Measurements from ENCODE around the gene OXNAD1. TPM values are rescaled to one million over a fixed set of nuclear protein-coding genes. Genes with fewer than 3 reads are reported as not detected.

Gene OXNAD1
- total RNA-seq, 2 experiments from 2014 or later, result 64.0 to 70.4 TPM

GRCh38 chr3:16288664-16289063 is 23.7 kb downstream of the OXNAD1 start:
- H3K27ac Mint-ChIP-seq, result peak overlapping the region; percentile 96
- ChIA-PET CTCF (interaction anchor here (1.0 to 5.9 kb wide), 6 partner anchors 14 to 262 kb away, joined by 4 to 60 read pairs (median 10); no protein-coding TSS in a partner anchor), POLR2A (interaction anchor here (1.1 kb wide), 1 partner anchor 26 kb away, joined by 3 read pairs; no protein-coding TSS in a partner anchor)
- peaks cover 64% of the 10 kb centered on the region for H3K4me1 Mint-ChIP-seq
- DNase-seq, result no peak
- peaks cover 78% of the 10 kb centered on the region for H3K36me3 Mint-ChIP-seq (ENCODE audit: low read depth)
- no peaks in the 10 kb centered on the region for H3K27me3 Mint-ChIP-seq
- H3K4me3 Mint-ChIP-seq, result peak overlapping the region; percentile 87
- peaks cover 10% of the 10 kb centered on the region for H3K9me3 Mint-ChIP-seq

- H3K36me3 Mint-ChIP-seq (ENCODE audit: low read depth), result peaks cover 81% of the 10 kb centered on the region
- ChIA-PET CTCF (interaction anchor here (1.0 to 5.9 kb wide), 11 partner anchors 14 to 283 kb away, joined by 3 to 60 read pairs (median 5); partner anchors contain the start of genes DPH3 and OXNAD1), POLR2A (interaction anchor here (1.0 kb wide), 1 partner anchor 16 kb away, joined by 3 read pairs; no protein-coding TSS in a partner anchor)
- peak overlapping the region; percentile 87 for H3K4me3 Mint-ChIP-seq
- H3K27ac Mint-ChIP-seq, result peak overlapping the region; percentile 96
- DNase-seq, result no peak
- peaks cover 13% of the 10 kb centered on the region for H3K9me3 Mint-ChIP-seq
- peaks cover 65% of the 10 kb centered on the region for H3K4me1 Mint-ChIP-seq
- H3K27me3 Mint-ChIP-seq, result no peaks in the 10 kb centered on the region
These were observed 24.3 kb downstream of the OXNAD1 start for GRCh38 chr3:16289144-16289889.

GRCh38 chr3:16290007-16290826 is 25.2 kb downstream of the OXNAD1 start:
- peak; percentile 75 for DNase-seq
- POLR2A ChIA-PET, result interaction anchor here (1.0 to 1.5 kb wide), 3 partner anchors 11 to 221 kb away, joined by 3 read pairs; no protein-coding TSS in a partner anchor
- Mint-ChIP-seq H3K36me3 (ENCODE audit: low read depth) (peaks cover 80% of the 10 kb centered on the region), H3K27ac (peak overlapping the region; percentile 96), H3K27me3 (no peaks in the 10 kb centered on the region), H3K4me1 (peaks cover 63% of the 10 kb centered on the region), H3K9me3 (peaks cover 13% of the 10 kb centered on the region), H3K4me3 (peak overlapping the region; percentile 87)
- CTCF ChIA-PET, result interaction anchor here (0.6 to 5.9 kb wide), 25 partner anchors 9 to 282 kb away, joined by 3 to 60 read pairs (median 5); partner anchors contain the start of genes DPH3 and OXNAD1

- Mint-ChIP-seq H3K27ac (peak overlapping the region; percentile 96), H3K9me3 (peaks cover 19% of the 10 kb centered on the region), H3K36me3 (ENCODE audit: low read depth) (peaks cover 86% of the 10 kb centered on the region), H3K27me3 (no peaks in the 10 kb centered on the region), H3K4me1 (peaks cover 63% of the 10 kb centered on the region), H3K4me3 (peak overlapping the region; percentile 87)
- POLR2A ChIA-PET, result interaction anchor here (1.0 to 1.5 kb wide), 2 partner anchors 10 to 221 kb away, joined by 3 read pairs; no protein-coding TSS in a partner anchor
- CTCF ChIA-PET, result interaction anchor here (0.6 to 5.9 kb wide), 26 partner anchors 10 to 281 kb away, joined by 3 to 60 read pairs (median 4); partner anchors contain the start of genes DPH3 and OXNAD1
- no peak for DNase-seq
These were observed 25.8 kb downstream of the OXNAD1 start for GRCh38 chr3:16290827-16291196.

GRCh38 chr3:16294844-16295243 is 29.8 kb downstream of the OXNAD1 start:
- Mint-ChIP-seq H3K4me3 (peak overlapping the region; percentile 37), H3K27me3 (no peaks in the 10 kb centered on the region), H3K9me3 (peaks cover 30% of the 10 kb centered on the region), H3K4me1 (peaks cover 86% of the 10 kb centered on the region), H3K36me3 (ENCODE audit: low read depth) (peaks cover 87% of the 10 kb centered on the region), H3K27ac (peak overlapping the region; percentile 54)
- ChIA-PET CTCF (interaction anchor here (1.0 to 2.6 kb wide), 8 partner anchors 9 to 27 kb away, joined by 3 to 10 read pairs (median 4); no protein-coding TSS in a partner anchor), POLR2A (interaction anchor here (0.7 to 1.2 kb wide), 2 partner anchors 10 to 850 kb away, joined by 3 to 4 read pairs; no protein-coding TSS in a partner anchor)
- no peak for DNase-seq

GRCh38 chr3:16295298-16295890 is 30.4 kb downstream of the OXNAD1 start:
- DNase-seq, result no peak
- peak overlapping the region; percentile 34 for H3K4me3 Mint-ChIP-seq
- H3K27ac Mint-ChIP-seq, result peak overlapping the region; percentile 47
- H3K4me1 Mint-ChIP-seq, result peaks cover 87% of the 10 kb centered on the region
- peaks cover 84% of the 10 kb centered on the region for H3K36me3 Mint-ChIP-seq (ENCODE audit: low read depth)
- H3K27me3 Mint-ChIP-seq, result no peaks in the 10 kb centered on the region
- peaks cover 30% of the 10 kb centered on the region for H3K9me3 Mint-ChIP-seq
- POLR2A ChIA-PET, result no interaction called here
- CTCF ChIA-PET, result interaction anchor here (1.0 to 2.6 kb wide), 8 partner anchors 9 to 28 kb away, joined by 3 to 10 read pairs (median 6); no protein-coding TSS in a partner anchor

- H3K4me1 Mint-ChIP-seq, result peaks cover 92% of the 10 kb centered on the region
These were observed 33.2 kb downstream of the OXNAD1 start for GRCh38 chr3:16297997-16298885.

GRCh38 chr3:16298891-16299290 is 33.9 kb downstream of the OXNAD1 start:
- no peak for DNase-seq
- peak overlapping the region; percentile 92 for H3K27ac Mint-ChIP-seq
- peak overlapping the region; percentile 5 for H3K4me3 Mint-ChIP-seq
- H3K9me3 Mint-ChIP-seq, result peaks cover 18% of the 10 kb centered on the region
- H3K4me1 Mint-ChIP-seq, result peaks cover 89% of the 10 kb centered on the region
- peaks cover 86% of the 10 kb centered on the region for H3K36me3 Mint-ChIP-seq (ENCODE audit: low read depth)
- POLR2A ChIA-PET, result no interaction called here
- no peaks in the 10 kb centered on the region for H3K27me3 Mint-ChIP-seq
- CTCF ChIA-PET, result no interaction called here

More at GRCh38 chr3:16297997-16298885, 33.2 kb downstream of the OXNAD1 start:
- Mint-ChIP-seq H3K27me3 (no peaks in the 10 kb centered on the region), H3K36me3 (ENCODE audit: low read depth) (peaks cover 88% of the 10 kb centered on the region), H3K9me3 (peaks cover 24% of the 10 kb centered on the region), H3K27ac (peak overlapping the region; percentile 92), H3K4me3 (peak overlapping the region; percentile 5)
- CTCF ChIA-PET, result no interaction called here
- POLR2A ChIA-PET, result no interaction called here
- DNase-seq, result no peak

- CTCF ChIA-PET, result interaction anchor here (6.5 kb wide), 1 partner anchor 9 kb away, joined by 60 read pairs; no protein-coding TSS in a partner anchor
- Mint-ChIP-seq H3K9me3 (peaks cover 17% of the 10 kb centered on the region), H3K4me1 (peaks cover 94% of the 10 kb centered on the region), H3K27ac (peak overlapping the region; percentile 92), H3K4me3 (peak overlapping the region; percentile 81), H3K27me3 (no peaks in the 10 kb centered on the region), H3K36me3 (ENCODE audit: low read depth) (peaks cover 87% of the 10 kb centered on the region)
- POLR2A ChIA-PET, result no interaction called here
- DNase-seq, result no peak
These were observed 34.7 kb downstream of the OXNAD1 start for GRCh38 chr3:16299746-16300145.

- CTCF ChIA-PET, result interaction anchor here (0.5 to 6.5 kb wide), 5 partner anchors 9 to 247 kb away, joined by 3 to 60 read pairs (median 3); no protein-coding TSS in a partner anchor
- Mint-ChIP-seq H3K4me1 (peaks cover 94% of the 10 kb centered on the region), H3K27ac (peak overlapping the region; percentile 92), H3K4me3 (peak overlapping the region; percentile 81), H3K9me3 (peaks cover 16% of the 10 kb centered on the region), H3K36me3 (ENCODE audit: low read depth) (peaks cover 88% of the 10 kb centered on the region), H3K27me3 (no peaks in the 10 kb centered on the region)
- POLR2A ChIA-PET, result interaction anchor here (0.7 to 1.3 kb wide), 2 partner anchors 10 to 12 kb away, joined by 3 read pairs; no protein-coding TSS in a partner anchor
- no peak for DNase-seq
These were observed 35.3 kb downstream of the OXNAD1 start for GRCh38 chr3:16300307-16300706.

GRCh38 chr3:16300881-16301359 is 35.9 kb downstream of the OXNAD1 start:
- H3K27me3 Mint-ChIP-seq, result no peaks in the 10 kb centered on the region

More at GRCh38 chr3:16300881-16301359, 35.9 kb downstream of the OXNAD1 start:
- Mint-ChIP-seq H3K36me3 (ENCODE audit: low read depth) (peaks cover 87% of the 10 kb centered on the region), H3K4me3 (peak overlapping the region; percentile 81), H3K27ac (peak overlapping the region; percentile 92), H3K4me1 (peaks cover 94% of the 10 kb centered on the region), H3K9me3 (peaks cover 9% of the 10 kb centered on the region)
- ChIA-PET POLR2A (interaction anchor here (0.7 to 1.3 kb wide), 2 partner anchors 11 kb away, joined by 3 read pairs; no protein-coding TSS in a partner anchor), CTCF (interaction anchor here (0.5 to 6.5 kb wide), 9 partner anchors 10 to 246 kb away, joined by 3 to 60 read pairs (median 3); no protein-coding TSS in a partner anchor)
- DNase-seq, result peak; percentile 79
